ENCODE data around the gene CMTR1. TPM values are rescaled to one million over a fixed set of nuclear protein-coding genes. Genes with fewer than 3 reads are reported as not detected.

Gene CMTR1
- total RNA-seq, 4 donors from 2014 or later, result 24.5 to 34.1 (median 28.1) TPM

DNA sequence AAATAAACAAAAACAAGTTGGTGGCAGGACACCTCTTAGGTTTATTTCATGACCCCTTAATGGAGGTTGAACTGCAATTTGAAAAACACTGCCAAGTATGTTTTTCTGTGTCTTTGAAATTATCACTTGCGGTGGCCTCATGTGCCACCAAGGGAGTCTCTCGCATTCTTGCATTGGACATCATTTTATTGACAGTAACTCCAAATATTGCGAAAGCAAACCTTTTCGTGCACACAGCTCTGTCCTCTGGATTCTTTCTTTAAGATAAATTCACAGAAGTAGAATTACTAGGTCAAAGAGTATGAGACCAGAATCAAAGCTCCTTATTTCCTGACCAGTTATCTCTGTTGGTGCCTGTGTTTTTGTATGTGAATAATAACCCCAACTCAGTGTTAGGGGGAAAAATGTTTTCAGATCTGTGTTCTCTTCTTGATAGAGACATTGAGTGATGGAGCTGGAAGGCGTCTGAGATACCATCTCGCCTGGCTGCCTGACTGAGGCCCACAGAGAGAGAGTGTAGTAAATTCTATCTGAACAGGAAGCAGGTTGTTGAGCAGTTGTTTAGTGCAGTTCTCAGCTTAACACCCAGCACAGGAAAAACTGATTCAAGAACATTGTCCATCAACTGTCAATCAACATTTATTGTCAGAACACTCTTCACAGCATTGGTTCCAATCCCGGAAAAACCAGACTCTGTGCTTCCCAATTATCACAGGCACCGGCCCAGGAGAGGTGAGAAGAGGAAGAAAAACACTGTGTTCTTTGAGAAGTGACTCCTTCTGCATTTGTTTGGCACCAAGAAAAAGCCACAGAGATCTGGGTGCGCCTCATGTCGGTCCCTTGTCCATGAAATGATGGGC, 68.8 kb downstream of the CMTR1 start:
- WGBS, 2 donors, result 75 to 78% methylated on average over 10 of the region's 10 CpGs
- no peak for TF ChIP-seq POLR2A (IDR thresholded peaks at IDR 0.05)
- TF ChIP-seq, protein P1, sequence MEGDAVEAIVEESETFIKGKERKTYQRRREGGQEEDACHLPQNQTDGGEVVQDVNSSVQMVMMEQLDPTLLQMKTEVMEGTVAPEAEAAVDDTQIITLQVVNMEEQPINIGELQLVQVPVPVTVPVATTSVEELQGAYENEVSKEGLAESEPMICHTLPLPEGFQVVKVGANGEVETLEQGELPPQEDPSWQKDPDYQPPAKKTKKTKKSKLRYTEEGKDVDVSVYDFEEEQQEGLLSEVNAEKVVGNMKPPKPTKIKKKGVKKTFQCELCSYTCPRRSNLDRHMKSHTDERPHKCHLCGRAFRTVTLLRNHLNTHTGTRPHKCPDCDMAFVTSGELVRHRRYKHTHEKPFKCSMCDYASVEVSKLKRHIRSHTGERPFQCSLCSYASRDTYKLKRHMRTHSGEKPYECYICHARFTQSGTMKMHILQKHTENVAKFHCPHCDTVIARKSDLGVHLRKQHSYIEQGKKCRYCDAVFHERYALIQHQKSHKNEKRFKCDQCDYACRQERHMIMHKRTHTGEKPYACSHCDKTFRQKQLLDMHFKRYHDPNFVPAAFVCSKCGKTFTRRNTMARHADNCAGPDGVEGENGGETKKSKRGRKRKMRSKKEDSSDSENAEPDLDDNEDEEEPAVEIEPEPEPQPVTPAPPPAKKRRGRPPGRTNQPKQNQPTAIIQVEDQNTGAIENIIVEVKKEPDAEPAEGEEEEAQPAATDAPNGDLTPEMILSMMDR (IDR thresholded peaks at IDR 0.05), result no peak
- H3K4me3 ChIP-seq (ENCODE audit: low read depth, poor library complexity, severe bottlenecking), result no peak overlapping the region
- no peak for DNase-seq (ENCODE audit: low spot score in 2 of 2)
- intact Hi-C loops (cut with DNase I; ENCODE audit: low total_unique reads), result no loop called here

DNA sequence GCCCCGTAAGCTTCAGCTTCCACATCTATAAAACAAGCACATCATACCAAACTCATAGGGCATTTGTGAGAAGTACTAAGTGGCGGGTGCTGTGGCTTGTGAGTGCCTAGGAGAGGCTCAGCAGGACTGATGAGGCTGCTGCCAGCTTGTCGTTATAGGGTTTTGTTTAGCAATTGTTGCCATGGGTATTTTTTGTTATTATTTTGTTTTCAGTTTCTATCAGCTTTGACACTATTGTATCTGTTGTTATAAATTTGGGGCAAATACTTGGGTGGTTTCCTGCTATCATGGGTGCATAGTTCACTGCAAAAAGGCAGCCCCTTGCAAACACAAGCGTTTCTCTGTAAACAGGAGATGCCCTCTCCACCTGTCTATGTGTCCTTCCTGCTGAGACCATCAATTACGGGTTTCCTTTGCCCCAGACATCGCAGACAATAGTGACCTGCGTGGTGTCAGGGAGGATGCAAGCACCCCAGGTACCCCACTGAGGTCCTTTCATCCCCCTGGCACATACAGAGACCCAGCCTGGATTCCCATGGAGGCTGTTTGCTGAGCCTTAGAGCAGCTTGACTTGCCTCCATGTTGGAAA, 69.8 kb downstream of the CMTR1 start:
- no peak overlapping the region for H3K4me3 ChIP-seq (ENCODE audit: low read depth, poor library complexity, severe bottlenecking)
- intact Hi-C loops (cut with DNase I; ENCODE audit: low total_unique reads), result no loop called here
- DNase-seq (ENCODE audit: low spot score in 2 of 2), result no peak
- TF ChIP-seq, protein P1 (IDR thresholded peaks at IDR 0.05), result no peak
- TF ChIP-seq POLR2A (IDR thresholded peaks at IDR 0.05), result no peak
- 60 to 62% methylated on average over 7 of the region's 7 CpGs for WGBS, 2 donors

DNA sequence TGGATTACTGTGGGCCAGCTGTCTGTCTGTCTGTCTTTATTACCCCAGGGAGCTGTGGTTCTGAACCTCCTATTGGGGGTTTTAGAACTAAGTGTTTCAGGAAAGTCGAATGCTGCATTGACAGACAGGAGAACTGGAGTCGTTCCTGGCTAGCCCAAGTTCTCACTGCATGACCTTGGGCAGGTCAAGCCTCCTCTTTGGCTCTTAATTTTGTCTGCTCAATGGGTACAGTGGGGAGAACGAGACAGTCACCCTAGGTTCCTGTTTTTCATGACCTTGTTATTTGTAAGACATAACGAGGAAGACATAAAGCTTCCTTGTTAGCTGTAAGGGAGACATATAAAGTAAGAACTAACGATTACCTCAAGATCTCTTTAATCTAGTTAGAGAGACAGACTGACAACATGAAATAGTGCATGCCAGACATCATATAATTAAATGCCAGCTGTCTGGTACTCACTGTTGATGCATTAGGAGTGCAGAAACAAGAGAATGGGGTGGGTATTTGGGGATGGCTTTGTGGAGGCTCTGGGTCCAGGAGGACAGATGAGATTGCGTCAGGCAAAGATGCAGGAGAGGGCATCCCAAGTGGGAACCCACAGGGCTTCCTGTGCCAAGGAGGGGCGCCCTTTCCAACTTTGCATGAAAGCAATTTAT, 70.4 kb downstream of the CMTR1 start:
- no peak overlapping the region for H3K4me3 ChIP-seq (ENCODE audit: low read depth, poor library complexity, severe bottlenecking)
- TF ChIP-seq, protein P1 (IDR thresholded peaks at IDR 0.05), result no peak
- no peak for TF ChIP-seq POLR2A (IDR thresholded peaks at IDR 0.05)
- DNase-seq (ENCODE audit: low spot score in 2 of 2), result no peak
- intact Hi-C loops (cut with DNase I; ENCODE audit: low total_unique reads), result no loop called here
- WGBS, 2 donors, result 64 to 67% methylated on average over 7 of the region's 7 CpGs

DNA sequence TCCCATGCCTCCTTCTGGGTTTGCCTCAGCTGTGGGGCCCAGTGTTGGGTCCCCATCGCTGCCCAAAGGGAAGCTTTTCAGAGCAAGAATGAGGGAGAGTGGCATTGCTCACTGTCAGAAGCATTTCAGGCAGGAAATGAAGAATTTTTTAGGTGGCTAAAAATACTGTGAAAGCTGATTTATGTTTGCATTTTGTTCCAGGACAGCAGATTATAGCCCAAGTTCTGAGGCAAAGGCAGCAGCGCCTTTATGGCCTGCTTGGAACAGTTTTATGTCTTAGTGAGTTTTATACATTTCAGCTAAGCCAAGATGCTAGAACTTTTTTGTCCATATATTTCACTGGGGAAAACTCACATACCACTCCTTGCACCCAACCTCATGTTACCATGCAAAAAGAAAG, 71.0 kb downstream of the CMTR1 start:
- H3K4me3 ChIP-seq (ENCODE audit: low read depth, poor library complexity, severe bottlenecking), result no peak overlapping the region
- DNase-seq (ENCODE audit: low spot score in 2 of 2), result no peak
- intact Hi-C loops (cut with DNase I; ENCODE audit: low total_unique reads), result no loop called here
- WGBS, 2 donors, result 69 to 82% methylated on average over 2 of the region's 2 CpGs
- no peak for TF ChIP-seq POLR2A (IDR thresholded peaks at IDR 0.05)
- TF ChIP-seq, protein P1 (IDR thresholded peaks at IDR 0.05), result no peak

DNA sequence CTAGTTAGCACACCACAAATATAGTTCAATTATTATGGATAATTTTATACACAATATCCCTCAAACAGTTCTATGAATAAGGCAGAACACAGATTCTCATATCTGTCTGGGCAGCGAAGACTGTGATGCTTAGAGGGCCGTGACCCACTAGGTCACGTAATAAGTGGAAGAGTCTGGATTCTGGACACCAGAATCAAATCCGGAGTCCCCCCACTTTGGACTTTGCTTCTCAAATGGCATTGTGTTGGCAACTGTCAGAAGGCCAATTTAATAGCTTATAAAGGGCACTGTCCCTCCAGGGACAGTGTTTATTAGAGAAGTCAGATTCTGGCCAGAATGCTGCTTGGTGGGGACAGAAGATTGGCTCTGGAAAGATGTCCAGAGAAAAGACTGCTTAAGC, 73.5 kb downstream of the CMTR1 start:
- DNase-seq (ENCODE audit: low spot score in 2 of 2), result no peak
- intact Hi-C loops (cut with DNase I; ENCODE audit: low total_unique reads), result no loop called here
- WGBS, 2 donors, result 69 to 93% methylated on average over 4 of the region's 4 CpGs

More for the DNA sequence above, 73.5 kb downstream of the CMTR1 start:
- no peak overlapping the region for H3K4me3 ChIP-seq (ENCODE audit: low read depth, poor library complexity, severe bottlenecking)
- TF ChIP-seq, protein P1 (IDR thresholded peaks at IDR 0.05), result no peak
- no peak for TF ChIP-seq POLR2A (IDR thresholded peaks at IDR 0.05)
